ENCODE results near the gene IGLL5.

- no peak for TF ChIP-seq NFIC (IDR thresholded peaks at IDR 0.05)
- TF ChIP-seq RCOR1 (IDR thresholded peaks at IDR 0.05; ENCODE audit: borderline replicate concordance in 1 of 2, low read depth in 2 of 2, low read length in 2 of 2): no peak
- TF ChIP-seq AFF4 (CRISPR knock-in tag; IDR thresholded peaks at IDR 0.05): no peak
- no peak for TF ChIP-seq MAX (CRISPR knock-in tag; IDR thresholded peaks at IDR 0.05)
- no peak for TF ChIP-seq ETV5 (CRISPR knock-in tag; IDR thresholded peaks at IDR 0.05; ENCODE audit: low read depth)
- TF ChIP-seq POLR2A (conservative IDR thresholded peaks at IDR 0.05): no peak
- TF ChIP-seq SMAD2 (IDR thresholded peaks at IDR 0.05; ENCODE audit: low read depth, low read length): no peak
- TF ChIP-seq L3MBTL2 (IDR thresholded peaks at IDR 0.05): no peak
- no peak for TF ChIP-seq CTCF (IDR thresholded peaks at IDR 0.05 in 2 of 3, conservative IDR thresholded peaks at IDR 0.05 in 1 of 3; ENCODE audit: insufficient read depth in 2 of 3, low read depth in 1 of 3, low read length in 3 of 3)
- TF ChIP-seq ATF3 (IDR thresholded peaks at IDR 0.05): no peak
- TF ChIP-seq ATF3 (CRISPR knock-in tag; conservative IDR thresholded peaks at IDR 0.05): no peak
- TF ChIP-seq SIN3A (IDR thresholded peaks at IDR 0.05; ENCODE audit: borderline replicate concordance in 2 of 2, control insufficient read depth in 1 of 2, low read depth in 2 of 2, low read length in 2 of 2): no peak
- no peak for TF ChIP-seq BDP1 (IDR thresholded peaks at IDR 0.05; ENCODE audit: insufficient read depth, insufficient read length)
Observed at GRCh38 chr22:22858559-22858937, 29.1 kb upstream of the IGLL5 start.

All from K562 (cell line).